K562 (cell line): Measurements from ENCODE around the gene ST6GALNAC5.

Experiments
- CTCF ChIP-seq, 3 experiments: IDR thresholded peaks in 2 of 3; conservative IDR thresholded peaks in 1 of 3; 2 replicates each; pipeline ENCODE4 v1.5.1; 2011 to 2012; ENCODE audit warnings: low read length in 3 of 3, mild to moderate bottlenecking in 3 of 3, control low read depth in 2 of 3, improper control_type of control experiment in 1 of 3, inconsistent platforms in 1 of 3, low read depth in 1 of 3, mixed read lengths in 1 of 3, moderate library complexity in 1 of 3; ENCODE audit not compliant: insufficient read depth in 2 of 3
- EGR1 ChIP-seq: fragments of 450-650 bp; conservative IDR thresholded peaks from 2 replicates; pipeline ENCODE4 v1.6.1; 2017; ENCODE audit warnings: mild to moderate bottlenecking
- EP300 ChIP-seq: IDR thresholded peaks from 2 replicates; pipeline ENCODE4 v1.6.1; 2012; ENCODE audit warnings: low read length, improper control_type of control experiment
- JUND ChIP-seq, 2 experiments: IDR thresholded peaks; 2 replicates in 1 of 2; 3 replicates in 1 of 2; pipeline ENCODE4 v1.6.1; 2011; ENCODE audit warnings: borderline replicate concordance in 2 of 2, low read depth in 2 of 2, low read length in 2 of 2, improper control_type of control experiment in 1 of 2, missing biosample characterization in 1 of 2, missing genetic modification characterization in 1 of 2, missing genetic modification reagents in 1 of 2
- TF ChIP-seq, protein P1 (sequence below): sonication (generic); formaldehyde crosslinking; IDR thresholded peaks from 2 replicates; pipeline ENCODE4 v1.8.1; 2022; ENCODE audit warnings: missing genetic modification reagents

DNA sequence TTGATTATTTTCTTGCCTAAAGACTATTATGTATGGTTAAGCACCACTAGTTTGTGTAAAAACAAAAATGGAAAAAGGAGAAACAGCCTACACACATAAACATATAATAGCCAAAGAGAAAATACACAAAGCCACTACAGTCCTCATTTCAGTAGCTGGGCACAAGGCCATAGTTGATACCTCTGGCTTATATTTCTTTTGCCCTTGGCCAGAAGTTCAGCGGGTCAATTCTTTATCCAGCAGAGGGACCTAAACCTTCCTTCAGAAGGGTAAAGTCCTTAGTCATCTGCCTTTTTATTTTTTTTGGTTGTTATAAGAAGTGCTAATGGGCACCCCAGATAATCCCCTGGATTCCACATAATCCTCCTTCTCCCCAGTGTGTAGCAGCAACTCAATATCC is 217.8 kb downstream of the ST6GALNAC5 start:
- TF ChIP-seq CTCF (IDR thresholded peaks at IDR 0.05 in 2 of 3, conservative IDR thresholded peaks at IDR 0.05 in 1 of 3; ENCODE audit: insufficient read depth in 2 of 3, low read depth in 1 of 3, low read length in 3 of 3) (no peak), EGR1 (no peak), EP300 (no peak), JUND (IDR thresholded peaks at IDR 0.05; ENCODE audit: borderline replicate concordance, low read depth, low read length) (no peak), JUND (tag; IDR thresholded peaks at IDR 0.05; ENCODE audit: borderline replicate concordance, low read depth, low read length) (no peak)
- TF ChIP-seq, protein P1, sequence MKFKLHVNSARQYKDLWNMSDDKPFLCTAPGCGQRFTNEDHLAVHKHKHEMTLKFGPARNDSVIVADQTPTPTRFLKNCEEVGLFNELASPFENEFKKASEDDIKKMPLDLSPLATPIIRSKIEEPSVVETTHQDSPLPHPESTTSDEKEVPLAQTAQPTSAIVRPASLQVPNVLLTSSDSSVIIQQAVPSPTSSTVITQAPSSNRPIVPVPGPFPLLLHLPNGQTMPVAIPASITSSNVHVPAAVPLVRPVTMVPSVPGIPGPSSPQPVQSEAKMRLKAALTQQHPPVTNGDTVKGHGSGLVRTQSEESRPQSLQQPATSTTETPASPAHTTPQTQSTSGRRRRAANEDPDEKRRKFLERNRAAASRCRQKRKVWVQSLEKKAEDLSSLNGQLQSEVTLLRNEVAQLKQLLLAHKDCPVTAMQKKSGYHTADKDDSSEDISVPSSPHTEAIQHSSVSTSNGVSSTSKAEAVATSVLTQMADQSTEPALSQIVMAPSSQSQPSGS (CRISPR knock-in tag), result no peak
